ENCODE measurements around the gene ADK. TPM values are rescaled to one million over a fixed set of nuclear protein-coding genes. Genes with fewer than 3 reads are reported as not detected.
A peak's percentile ranks its signal among the peaks of the same experiment; 100 is the strongest.

ADK gene
- total RNA-seq, 1 donor from 2014 or later, result 31.9 TPM

- Mint-ChIP-seq H3K9me3 (ENCODE audit: low read depth) (no peaks in the 10 kb centered on the region), H3K4me1 (ENCODE audit: low read depth) (peaks cover 33% of the 10 kb centered on the region), H3K4me3 (ENCODE audit: unreplicated experiment) (no peak overlapping the region), H3K27me3 (ENCODE audit: low read depth) (no peaks in the 10 kb centered on the region), H3K36me3 (ENCODE audit: low read depth) (no peaks in the 10 kb centered on the region), H3K27ac (ENCODE audit: unreplicated experiment) (peak overlapping the region; percentile 5)
- DNase-seq (ENCODE audit: low spot score), result no peak
- TF ChIP-seq CTCF (IDR thresholded peaks at IDR 0.05), result no peak
These were observed 282.0 kb downstream of the ADK start for GRCh38 chr10:74432841-74433594.

GRCh38 chr10:74433595-74433956, 282.6 kb downstream of the ADK start:
- H3K4me1 Mint-ChIP-seq (ENCODE audit: low read depth), result peaks cover 37% of the 10 kb centered on the region
- H3K4me3 Mint-ChIP-seq (ENCODE audit: unreplicated experiment), result no peak overlapping the region
- TF ChIP-seq CTCF (IDR thresholded peaks at IDR 0.05), result no peak
- no peaks in the 10 kb centered on the region for H3K27me3 Mint-ChIP-seq (ENCODE audit: low read depth)
- H3K27ac Mint-ChIP-seq (ENCODE audit: unreplicated experiment), result peak overlapping the region; percentile 24
- DNase-seq (ENCODE audit: low spot score), result no peak
- H3K9me3 Mint-ChIP-seq (ENCODE audit: low read depth), result no peaks in the 10 kb centered on the region
- no peaks in the 10 kb centered on the region for H3K36me3 Mint-ChIP-seq (ENCODE audit: low read depth)

- Mint-ChIP-seq H3K27ac (ENCODE audit: unreplicated experiment) (peak overlapping the region; percentile 24), H3K36me3 (ENCODE audit: low read depth) (no peaks in the 10 kb centered on the region), H3K9me3 (ENCODE audit: low read depth) (no peaks in the 10 kb centered on the region), H3K27me3 (ENCODE audit: low read depth) (no peaks in the 10 kb centered on the region), H3K4me3 (ENCODE audit: unreplicated experiment) (no peak overlapping the region), H3K4me1 (ENCODE audit: low read depth) (peaks cover 41% of the 10 kb centered on the region)
- no peak for DNase-seq (ENCODE audit: low spot score)
- no peak for TF ChIP-seq CTCF (IDR thresholded peaks at IDR 0.05)
These were observed 283.0 kb downstream of the ADK start for GRCh38 chr10:74433993-74434392.

- H3K4me3 Mint-ChIP-seq (ENCODE audit: unreplicated experiment), result no peak overlapping the region
- no peak for DNase-seq (ENCODE audit: low spot score)
- H3K36me3 Mint-ChIP-seq (ENCODE audit: low read depth), result no peaks in the 10 kb centered on the region
- H3K9me3 Mint-ChIP-seq (ENCODE audit: low read depth), result no peaks in the 10 kb centered on the region
- H3K27me3 Mint-ChIP-seq (ENCODE audit: low read depth), result no peaks in the 10 kb centered on the region
- TF ChIP-seq CTCF (IDR thresholded peaks at IDR 0.05), result no peak
- H3K27ac Mint-ChIP-seq (ENCODE audit: unreplicated experiment), result no peak overlapping the region
- H3K4me1 Mint-ChIP-seq (ENCODE audit: low read depth), result peaks cover 45% of the 10 kb centered on the region
These were observed 283.5 kb downstream of the ADK start for GRCh38 chr10:74434547-74434946.

- Mint-ChIP-seq H3K4me3 (ENCODE audit: unreplicated experiment) (no peak overlapping the region), H3K27me3 (ENCODE audit: low read depth) (no peaks in the 10 kb centered on the region), H3K4me1 (ENCODE audit: low read depth) (peaks cover 45% of the 10 kb centered on the region), H3K9me3 (ENCODE audit: low read depth) (no peaks in the 10 kb centered on the region), H3K36me3 (ENCODE audit: low read depth) (no peaks in the 10 kb centered on the region), H3K27ac (ENCODE audit: unreplicated experiment) (no peak overlapping the region)
- no peak for DNase-seq (ENCODE audit: low spot score)
- TF ChIP-seq CTCF (IDR thresholded peaks at IDR 0.05), result no peak
These were observed 285.6 kb downstream of the ADK start for GRCh38 chr10:74436523-74437170.

Measured in chondrocyte (in vitro differentiated cells).